Spleen (tissue), 11 donors: ENCODE data around the gene HYDIN. TPM values are rescaled to one million over a fixed set of nuclear protein-coding genes. Genes with fewer than 3 reads are reported as not detected.
"Not testable (repeated sequence)": the region's sequence is repeated elsewhere in the genome, so short reads cannot be mapped to it uniquely, and the experiment has no call there.

Experiments used
- DNase-seq: peaks from one replicate; pipeline ENCODE4 v3.0.0-alpha.2; 2020
- H3K27ac ChIP-seq, 8 donors: fragments of 200-600 bp; sonication (generic) in 7 of 8; 1 replicate in 4 of 8; 2 replicates in 4 of 8; pipeline versions ENCODE4 v1.5.0 to v1.8.0; 2016 to 2021; ENCODE audit warnings: inconsistent platforms in 4 of 8, mild to moderate bottlenecking in 4 of 8, moderate library complexity in 1 of 8
- H3K27me3 ChIP-seq, 7 donors: fragments of 200-600 bp; sonication (generic) in 6 of 7; replicated peaks in 1 of 7; 1 replicate in 4 of 7; 2 replicates in 3 of 7; pipeline versions ENCODE4 v1.5.0 to v1.8.0; 2016 to 2021; ENCODE audit warnings: inconsistent platforms in 3 of 7, mild to moderate bottlenecking in 1 of 7
- H3K36me3 ChIP-seq, 6 donors: fragments of 200-600 bp; sonication (generic) in 5 of 6; 1 replicate in 4 of 6; 2 replicates in 2 of 6; pipeline versions ENCODE4 v1.5.0 to v1.8.0; 2016 to 2021; ENCODE audit warnings: inconsistent platforms in 2 of 6
- H3K4me1 ChIP-seq, 6 donors: fragments of 200-600 bp; sonication (generic) in 5 of 6; 1 replicate in 3 of 6; 2 replicates in 3 of 6; pipeline versions ENCODE4 v1.5.0 to v1.8.0; 2016 to 2021; ENCODE audit warnings: inconsistent platforms in 3 of 6
- H3K4me3 ChIP-seq, 8 donors: fragments of 200-600 bp; sonication (generic) in 7 of 8; 1 replicate in 4 of 8; 2 replicates in 4 of 8; pipeline versions ENCODE4 v1.5.0 to v1.8.0; 2016 to 2021; ENCODE audit warnings: inconsistent platforms in 4 of 8, mild to moderate bottlenecking in 4 of 8, moderate library complexity in 2 of 8
- H3K9me3 ChIP-seq, 8 donors: fragments of 200-600 bp; sonication (generic) in 7 of 8; 1 replicate in 4 of 8; 2 replicates in 4 of 8; pipeline versions ENCODE4 v1.5.0 to v1.8.0; 2016 to 2021; ENCODE audit warnings: inconsistent platforms in 4 of 8
- WGBS, 5 donors: extraction: QIAGEN DNeasy Blood & Tissue Kit in 3 of 5; methylation state at CpG; one replicate each; pipeline versions ENCODE4 v1.1.5 to v1.1.7; 2013 to 2018; 5-methylcytosine and 5-hydroxymethylcytosine counted together
- intact Hi-C: fragments of 100-400 bp; cut with DNase I; formaldehyde crosslinking; loops from one replicate; pipeline ENCODE4 v1.15.0; 2023; ENCODE audit warnings: low total_unique reads
- polyA plus RNA-seq, 3 donors: library from polyadenylated mRNA; stranded (reverse); fragments of 200-250 nt; gene quantifications; one replicate each; pipeline ENCODE4 v1.2.1, GENCODE V29; 2013
- total RNA-seq, 7 donors: library from RNA; depleted of rRNA in 3 of 7; stranded (reverse); fragments of >200 nt in 3 of 7; fragmentation: NEBNext Ultra II Directional in 4 of 7; extraction: Animal tissue kit (Norgen Biotek cat#: 25700) in 4 of 7; gene quantifications; one replicate each; pipeline versions ENCODE4 v1.1.0 to v1.2.1, GENCODE V29; 2016 to 2021
- donor health status: healthy with polysubstance abuse.
- donor health status: DM: no; HTN: no; CAD: no; lungs with moderate emphysema.
- donor health status: DM: no; HTN: no; CAD: no.
- donor health status: Bipolar disorder and iron deficiency.
- donor health status: healthy.
- donor health status: DM: no; HTN: no; CAD: no.
- donor health status: DM: yes; HTN: yes; CAD: no.

Gene HYDIN
- total and polyA plus RNA-seq, 10 donors: 0.05 to 2.2 (median 0.42) TPM

- H3K27ac ChIP-seq, H3K27me3 ChIP-seq, DNase-seq, H3K36me3 ChIP-seq, H3K4me3 ChIP-seq, intact Hi-C loops, H3K9me3 ChIP-seq, H3K4me1 ChIP-seq: not testable (repeated sequence)
- WGBS, 5 donors: 20 to 91% (median 85%) methylated on average over 1 to 7 of the region's 10 CpGs
Measured at GRCh38 chr16:71015419-71015818, 215.1 kb downstream of the HYDIN start.

GRCh38 chr16:71009440-71010223, 220.9 kb downstream of the HYDIN start:
- intact Hi-C loops, H3K9me3 ChIP-seq, H3K27ac ChIP-seq, H3K4me3 ChIP-seq, H3K27me3 ChIP-seq, H3K4me1 ChIP-seq, H3K36me3 ChIP-seq, DNase-seq: not testable (repeated sequence)
- WGBS, 5 donors: no CpG with 5 or more reads among the region's 3 CpGs

GRCh38 chr16:71006516-71006915, 224.0 kb downstream of the HYDIN start:
- H3K27me3 ChIP-seq, H3K36me3 ChIP-seq, H3K9me3 ChIP-seq, H3K27ac ChIP-seq, DNase-seq, H3K4me3 ChIP-seq, H3K4me1 ChIP-seq, intact Hi-C loops: not testable (repeated sequence)
- 38 to 76% (median 52%) methylated on average over 2 to 3 of the region's 3 CpGs for WGBS, 5 donors

GRCh38 chr16:70999735-71000134, 230.8 kb downstream of the HYDIN start:
- 0 to 15% (median 14%) methylated on average over 2 of the region's 2 CpGs for WGBS, 5 donors
- H3K4me1 ChIP-seq, intact Hi-C loops, H3K36me3 ChIP-seq, H3K9me3 ChIP-seq, DNase-seq, H3K4me3 ChIP-seq, H3K27ac ChIP-seq, H3K27me3 ChIP-seq: not testable (repeated sequence)

GRCh38 chr16:70995799-70996198, 234.7 kb downstream of the HYDIN start:
- H3K36me3 ChIP-seq, H3K9me3 ChIP-seq, H3K27ac ChIP-seq, H3K4me3 ChIP-seq, H3K27me3 ChIP-seq, DNase-seq, H3K4me1 ChIP-seq, intact Hi-C loops: not testable (repeated sequence)
- WGBS, 5 donors: 48 to 100% (median 63%) methylated on average over 1 to 2 of the region's 2 CpGs

GRCh38 chr16:70992511-70992910, 238.0 kb downstream of the HYDIN start:
- intact Hi-C loops, H3K27ac ChIP-seq, H3K4me1 ChIP-seq, H3K27me3 ChIP-seq, H3K9me3 ChIP-seq, H3K36me3 ChIP-seq, H3K4me3 ChIP-seq, DNase-seq: not testable (repeated sequence)
- 61 to 100% (median 74%) methylated on average over 1 to 4 of the region's 4 CpGs for WGBS, 5 donors

GRCh38 chr16:70987019-70987715, 243.4 kb downstream of the HYDIN start:
- DNase-seq, intact Hi-C loops: not testable (repeated sequence)
- WGBS, 5 donors: 10 to 25% (median 13%) methylated on average over 6 of the region's 9 CpGs

GRCh38 chr16:70984675-70985074, 245.8 kb downstream of the HYDIN start:
- H3K27me3 ChIP-seq, intact Hi-C loops, H3K36me3 ChIP-seq, H3K4me3 ChIP-seq, H3K9me3 ChIP-seq, H3K27ac ChIP-seq, H3K4me1 ChIP-seq, DNase-seq: not testable (repeated sequence)
- 47 to 69% (median 57%) methylated on average over 5 to 6 of the region's 6 CpGs for WGBS, 5 donors

More at GRCh38 chr16:70987019-70987715, 243.4 kb downstream of the HYDIN start:
- not testable (repeated sequence) for H3K4me3 ChIP-seq, H3K4me1 ChIP-seq, H3K27ac ChIP-seq, H3K36me3 ChIP-seq, H3K27me3 ChIP-seq, H3K9me3 ChIP-seq

GRCh38 chr16:70968332-70968731, 262.2 kb downstream of the HYDIN start:
- H3K4me3 ChIP-seq, intact Hi-C loops, H3K27me3 ChIP-seq, H3K36me3 ChIP-seq, DNase-seq, H3K27ac ChIP-seq, H3K4me1 ChIP-seq, H3K9me3 ChIP-seq: not testable (repeated sequence)
- WGBS, 5 donors: 80 to 100% (median 87%) methylated on average over 1 of the region's 3 CpGs; no CpG with 5 or more reads in 1 of the 5 donors

- H3K9me3 ChIP-seq, H3K36me3 ChIP-seq, H3K27ac ChIP-seq, H3K27me3 ChIP-seq, H3K4me3 ChIP-seq, DNase-seq, H3K4me1 ChIP-seq, intact Hi-C loops: not testable (repeated sequence)
- whole genome bisulfite sequencing, 5 donors: 80 to 98% (median 86%) methylated on average over 1 to 2 of the region's 3 CpGs
Measured at GRCh38 chr16:70960169-70960568, 270.4 kb downstream of the HYDIN start.

- H3K4me1 ChIP-seq, H3K4me3 ChIP-seq, H3K9me3 ChIP-seq, H3K36me3 ChIP-seq, H3K27me3 ChIP-seq, DNase-seq, H3K27ac ChIP-seq, intact Hi-C loops: not testable (repeated sequence)
- WGBS, 5 donors: 69 to 89% (median 81%) methylated on average over 2 to 4 of the region's 4 CpGs
Measured at GRCh38 chr16:70954922-70955321, 275.6 kb downstream of the HYDIN start.
